MM.1S (cell line): ENCODE measurements around the gene SCLY.

ENCODE experiments used
- DNase-seq: peaks from one replicate; pipeline ENCODE4 v3.0.0-alpha.2; 2015
- H2AFZ ChIP-seq: fragments of 300-600 bp; sonication (generic); 2 replicates; pipeline ENCODE4 v1.6.0; 2016; ENCODE audit warnings: antibody characterized with exemption, low read length
- H3F3A ChIP-seq: fragments of 300-600 bp; sonication (generic); 2 replicates; pipeline ENCODE4 v1.6.1; 2016; ENCODE audit warnings: mild to moderate bottlenecking, antibody characterized with exemption, low read length, moderate library complexity, mixed read lengths; ENCODE audit not compliant: insufficient read depth
- H3K27ac ChIP-seq: fragments of 300-600 bp; sonication (generic); 2 replicates; pipeline ENCODE4 v1.5.1; 2016; ENCODE audit warnings: mild to moderate bottlenecking, low read length
- H3K27me3 ChIP-seq: fragments of 300-600 bp; sonication (generic); replicated peaks from 2 replicates; pipeline ENCODE4 v1.6.0; 2016; ENCODE audit warnings: low read length; ENCODE audit not compliant: insufficient read depth
- H3K36me3 ChIP-seq: fragments of 300-600 bp; sonication (generic); replicated peaks from 2 replicates; pipeline ENCODE4 v1.6.1; 2016; ENCODE audit warnings: mild to moderate bottlenecking, low read length, mixed read lengths; ENCODE audit not compliant: insufficient read depth
- H3K4me1 ChIP-seq: fragments of 300-600 bp; sonication (generic); 2 replicates; pipeline ENCODE4 v1.6.1; 2016; ENCODE audit warnings: low read length, mixed read lengths
- H3K4me2 ChIP-seq: fragments of 300-600 bp; sonication (generic); 2 replicates; pipeline ENCODE4 v1.6.0; 2016; ENCODE audit warnings: low read depth, low read length
- H3K4me3 ChIP-seq: fragments of 300-600 bp; sonication (generic); 2 replicates; pipeline ENCODE4 v1.5.1; 2016; ENCODE audit warnings: low read length, mixed read lengths
- H3K79me2 ChIP-seq: fragments of 300-600 bp; sonication (generic); 2 replicates; pipeline ENCODE4 v1.6.1; 2016; ENCODE audit warnings: mixed run types, low read length, mixed read lengths
- H3K9ac ChIP-seq: fragments of 300-600 bp; sonication (generic); 2 replicates; pipeline ENCODE4 v1.6.1; 2016; ENCODE audit warnings: low read length, mixed read lengths
- H3K9me2 ChIP-seq: fragments of 300-600 bp; sonication (generic); replicated peaks from 2 replicates; pipeline ENCODE4 v1.6.1; 2016; ENCODE audit warnings: mild to moderate bottlenecking, low read length, mixed read lengths; ENCODE audit not compliant: insufficient read depth
- H3K9me3 ChIP-seq: fragments of 300-600 bp; sonication (generic); replicated peaks from 2 replicates; pipeline ENCODE4 v1.6.1; 2016; ENCODE audit warnings: mild to moderate bottlenecking, low read length, mixed read lengths; ENCODE audit not compliant: insufficient read depth
- H4K20me1 ChIP-seq: fragments of 300-600 bp; sonication (generic); 2 replicates; pipeline ENCODE4 v1.6.1; 2016; ENCODE audit warnings: mild to moderate bottlenecking, low read length, moderate library complexity, mixed read lengths; ENCODE audit not compliant: insufficient read depth
- CTCF ChIP-seq: fragments of 300-600 bp; sonication (generic); IDR thresholded peaks from 2 replicates; pipeline ENCODE4 v1.5.1; 2016; ENCODE audit warnings: antibody characterized with exemption, low read length, mixed read lengths
- EZH2 ChIP-seq: fragments of 300-600 bp; sonication (generic); optimal IDR thresholded peaks from 2 replicates; pipeline ENCODE3; 2017; ENCODE audit warnings: low read depth, mild to moderate bottlenecking, antibody characterized with exemption, low read length, mixed read lengths
- EZH2phosphoT487 ChIP-seq: fragments of 300-600 bp; sonication (generic); IDR thresholded peaks from 2 replicates; pipeline ENCODE4 v1.6.1; 2018; ENCODE audit warnings: antibody characterized with exemption, low read length

SCLY gene

GRCh38 chr2:238140721-238141540 lies 80.1 kb downstream of the SCLY start:
- Histone ChIP-seq H3K9me2 (no peaks in the 10 kb centered on the region), H3K27ac (no peak overlapping the region), H4K20me1 (no peaks in the 10 kb centered on the region), H3K79me2 (no peaks in the 10 kb centered on the region), H3F3A (no peaks in the 10 kb centered on the region), H2AFZ (no peak overlapping the region), H3K9me3 (no peaks in the 10 kb centered on the region), H3K36me3 (no peaks in the 10 kb centered on the region), H3K4me3 (no peak overlapping the region), H3K4me1 (no peaks in the 10 kb centered on the region), H3K9ac (no peak overlapping the region), H3K4me2 (no peak overlapping the region), H3K27me3 (no peaks in the 10 kb centered on the region; the same call in 1 of the 2 replicates)
- no peak for TF ChIP-seq EZH2phosphoT487
- TF ChIP-seq CTCF, result no peak
- TF ChIP-seq EZH2, result no peak
- no peak for DNase-seq

GRCh38 chr2:238141541-238142318 lies 80.9 kb downstream of the SCLY start:
- DNase-seq, result no peak
- TF ChIP-seq EZH2phosphoT487 (no peak), CTCF (no peak), EZH2 (no peak)
- no peak overlapping the region for H3K4me3 ChIP-seq
- H3K79me2 ChIP-seq, result no peaks in the 10 kb centered on the region
- no peaks in the 10 kb centered on the region for H3K4me1 ChIP-seq
- no peak overlapping the region for H2AFZ ChIP-seq
- H3K9ac ChIP-seq, result no peak overlapping the region
- H3K27ac ChIP-seq, result no peak overlapping the region
- no peaks in the 10 kb centered on the region for H3F3A ChIP-seq
- H3K9me3 ChIP-seq, result no peaks in the 10 kb centered on the region
- H3K4me2 ChIP-seq, result no peak overlapping the region
- no peaks in the 10 kb centered on the region for H3K27me3 ChIP-seq
- no peaks in the 10 kb centered on the region for H4K20me1 ChIP-seq
- H3K36me3 ChIP-seq, result no peaks in the 10 kb centered on the region
- no peaks in the 10 kb centered on the region for H3K9me2 ChIP-seq

GRCh38 chr2:238142382-238143205 lies 81.8 kb downstream of the SCLY start:
- H3K27ac ChIP-seq, result no peak overlapping the region
- no peak overlapping the region for H3K4me3 ChIP-seq
- H3F3A ChIP-seq, result no peaks in the 10 kb centered on the region
- H2AFZ ChIP-seq, result no peak overlapping the region
- TF ChIP-seq CTCF (no peak), EZH2 (no peak), EZH2phosphoT487 (no peak)
- DNase-seq, result no peak
- H3K36me3 ChIP-seq, result no peaks in the 10 kb centered on the region
- no peaks in the 10 kb centered on the region for H3K9me3 ChIP-seq
- H3K9ac ChIP-seq, result no peak overlapping the region
- H3K9me2 ChIP-seq, result no peaks in the 10 kb centered on the region
- no peak overlapping the region for H3K4me2 ChIP-seq
- H3K79me2 ChIP-seq, result no peaks in the 10 kb centered on the region
- no peaks in the 10 kb centered on the region for H4K20me1 ChIP-seq
- H3K27me3 ChIP-seq, result no peaks in the 10 kb centered on the region
- H3K4me1 ChIP-seq, result no peaks in the 10 kb centered on the region
